Effector CD4-positive, alpha-beta T cell (primary cell): ENCODE measurements around the gene SLC6A6.
A peak's percentile ranks its signal among the peaks of the same experiment; 100 is the strongest.

ENCODE experiments used
- DNase-seq: peaks from one replicate; pipeline ENCODE4 v3.0.0-alpha.2; 2020

The SLC6A6 gene

DNA sequence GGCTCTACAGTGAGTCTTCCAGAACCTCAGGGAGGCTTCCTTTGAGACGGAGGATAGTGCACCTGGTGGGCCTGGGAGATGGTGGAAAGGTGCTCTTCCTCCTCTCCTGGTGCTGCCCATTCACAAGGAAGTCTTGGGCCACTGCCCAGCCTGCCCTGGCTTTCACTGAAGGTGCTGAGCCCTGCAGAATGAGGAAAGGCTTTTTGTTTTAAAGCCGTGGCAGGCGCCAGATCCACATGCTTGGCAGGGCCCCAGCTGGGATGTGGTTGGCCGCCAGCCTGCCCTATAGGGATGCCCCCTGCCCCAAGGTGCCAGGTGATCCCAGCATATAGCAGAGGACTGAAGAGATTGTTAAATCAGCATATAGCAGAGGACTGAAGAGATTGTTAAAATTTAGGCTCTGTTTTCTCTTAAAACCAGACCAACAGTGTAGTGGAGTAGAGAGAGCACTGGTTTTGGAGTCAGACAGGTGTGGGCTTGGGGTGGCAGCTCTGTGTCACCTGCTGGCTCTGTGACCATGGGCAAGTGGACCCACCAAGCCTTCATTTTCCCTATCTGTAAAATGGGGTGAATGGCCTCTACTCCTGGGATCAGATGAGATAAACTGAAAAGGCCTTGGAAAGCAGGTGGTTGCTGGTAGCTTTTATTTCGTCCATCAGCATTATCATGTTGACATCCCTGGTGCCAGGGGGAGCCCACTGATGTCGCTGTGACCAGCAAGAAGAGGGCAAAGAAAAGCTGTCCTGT lies 53.3 kb downstream of the SLC6A6 start:
- DNase-seq, result no peak

DNA sequence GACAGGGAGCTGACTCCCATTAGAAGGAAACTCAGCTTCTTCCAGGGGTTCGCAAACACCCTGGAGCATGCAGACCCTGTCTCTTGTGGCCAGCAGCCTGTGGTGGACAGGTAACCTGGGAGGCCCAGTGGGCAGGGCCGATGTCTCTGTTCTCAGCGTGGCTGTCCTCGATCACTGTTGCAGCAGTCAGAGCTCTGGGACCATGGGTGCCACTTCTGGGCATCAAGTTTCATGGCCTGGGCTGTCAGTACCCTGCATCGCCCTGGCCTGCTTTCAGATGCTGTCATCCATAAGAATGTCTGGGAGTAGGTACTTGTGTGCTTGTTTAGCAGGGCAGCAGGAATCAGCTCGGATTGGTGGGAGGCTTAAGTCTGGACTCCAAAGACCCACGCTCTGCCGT lies 54.4 kb downstream of the SLC6A6 start:
- no peak for DNase-seq

DNA sequence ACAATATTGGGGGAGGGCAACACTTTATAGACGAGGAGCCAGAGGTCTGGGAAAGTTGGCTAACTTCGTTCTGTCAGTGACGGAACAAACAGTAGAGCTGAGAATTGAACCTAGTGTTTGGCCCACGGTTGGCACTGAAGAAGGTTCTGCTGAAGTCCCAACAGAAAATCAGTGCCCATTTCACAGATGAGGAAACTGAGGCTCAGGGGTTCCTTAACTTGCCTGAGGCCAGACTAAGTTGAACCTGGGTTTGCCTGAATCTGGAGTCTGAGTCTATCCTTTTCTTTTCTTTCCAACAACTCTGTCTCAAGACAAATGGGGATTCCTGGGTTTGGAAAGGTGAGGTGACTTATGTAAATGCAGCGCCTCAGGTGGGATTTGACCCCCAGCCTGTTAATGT lies 55.1 kb downstream of the SLC6A6 start:
- no peak for DNase-seq

DNA sequence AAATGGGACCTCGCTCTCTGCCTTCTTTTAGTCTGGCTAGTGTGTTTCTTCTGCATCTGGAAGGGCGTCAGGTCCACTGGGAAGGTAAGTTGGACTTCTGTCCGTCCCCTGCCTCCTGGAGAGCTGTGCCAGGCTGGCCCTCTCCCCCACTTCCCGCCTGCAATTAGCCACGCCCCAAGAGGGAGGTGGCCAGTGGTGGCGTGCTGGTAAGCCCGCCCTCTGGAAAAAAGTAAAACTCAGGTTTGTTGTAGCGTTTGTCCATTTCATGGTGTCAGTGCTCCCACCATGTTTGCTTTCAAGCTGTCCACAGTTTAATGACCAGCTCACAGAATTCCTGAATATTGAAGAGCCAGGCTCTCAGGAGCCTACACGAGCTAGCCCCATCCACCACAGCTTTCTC lies 55.6 kb downstream of the SLC6A6 start:
- DNase-seq, result no peak

DNA sequence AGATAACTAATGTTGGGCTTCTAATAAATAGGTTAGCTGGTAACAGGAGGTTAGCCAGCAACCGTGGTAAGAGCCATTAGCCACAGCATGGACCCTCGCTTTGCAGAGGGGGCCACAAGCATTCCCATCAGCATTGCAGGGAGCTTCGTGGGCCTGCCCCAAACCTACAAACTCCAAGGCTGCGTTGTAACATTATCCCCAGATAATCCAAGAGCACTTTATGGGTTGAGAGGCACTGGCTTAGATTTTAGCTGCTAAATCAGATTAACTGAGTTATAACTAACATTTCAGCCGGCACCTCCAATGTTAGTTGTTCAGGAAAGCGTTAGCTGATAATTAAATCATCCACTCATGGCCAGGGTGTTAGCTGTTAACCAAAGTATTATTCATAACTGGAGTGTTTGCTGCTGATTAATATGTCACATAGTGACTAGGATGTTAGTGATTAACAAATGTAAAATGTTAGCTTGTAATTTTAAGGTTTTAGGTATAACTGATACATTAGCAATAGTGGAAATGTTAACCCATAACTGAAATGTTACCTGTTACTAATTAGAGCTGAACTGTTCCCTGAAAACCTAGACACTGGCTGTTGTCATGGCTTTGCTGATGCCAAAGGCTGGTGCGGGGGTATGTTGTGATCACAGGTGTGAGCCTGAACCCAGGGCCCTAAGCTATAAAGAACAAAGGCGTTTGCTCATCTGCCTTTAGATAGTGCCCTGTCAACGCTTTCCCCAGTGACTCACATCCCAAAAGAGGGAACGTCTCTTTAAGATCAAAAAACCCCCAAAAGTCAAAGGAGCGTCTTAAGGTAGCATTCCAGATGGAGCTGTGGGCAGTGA lies 56.2 kb downstream of the SLC6A6 start:
- no peak for DNase-seq

DNA sequence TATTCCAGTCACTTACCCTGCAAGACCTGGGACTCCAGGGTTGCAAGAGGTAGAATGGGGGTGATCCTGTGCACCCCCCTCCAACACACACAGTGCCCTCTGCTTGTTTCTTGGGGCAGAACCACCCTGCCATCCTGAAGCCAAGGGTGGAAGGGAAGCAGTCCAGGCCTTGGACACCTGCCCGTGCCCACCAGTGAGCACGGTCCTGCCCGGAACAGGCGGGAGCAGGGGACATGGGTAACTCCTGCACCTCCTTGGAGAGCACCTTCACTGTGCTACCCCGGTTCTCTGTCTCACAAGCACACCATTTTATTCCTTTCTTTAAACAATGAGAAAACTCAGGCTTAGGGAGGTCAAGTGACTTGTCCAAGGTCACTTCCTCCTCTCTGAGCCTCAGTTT lies 57.0 kb downstream of the SLC6A6 start:
- no peak for DNase-seq

DNA sequence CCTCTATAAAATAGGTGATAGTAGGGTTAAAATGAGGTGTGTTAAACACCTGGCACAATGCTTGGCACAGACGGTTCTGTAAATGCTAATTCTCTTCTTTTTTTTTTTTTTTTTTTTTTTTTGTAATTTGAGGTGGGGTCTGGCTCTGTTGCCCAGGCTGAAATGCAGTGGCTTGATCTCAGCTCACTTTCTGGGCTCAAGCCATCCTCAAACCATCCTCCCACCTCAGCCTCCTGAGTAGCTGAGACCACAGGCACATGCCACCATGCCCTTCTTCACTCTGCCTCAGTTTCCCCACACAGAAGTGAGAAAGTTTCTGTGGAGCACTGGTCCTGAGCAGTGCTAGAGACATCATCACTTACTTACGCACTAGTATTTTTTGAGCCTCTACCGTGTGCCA lies 57.4 kb downstream of the SLC6A6 start:
- DNase-seq, result no peak

DNA sequence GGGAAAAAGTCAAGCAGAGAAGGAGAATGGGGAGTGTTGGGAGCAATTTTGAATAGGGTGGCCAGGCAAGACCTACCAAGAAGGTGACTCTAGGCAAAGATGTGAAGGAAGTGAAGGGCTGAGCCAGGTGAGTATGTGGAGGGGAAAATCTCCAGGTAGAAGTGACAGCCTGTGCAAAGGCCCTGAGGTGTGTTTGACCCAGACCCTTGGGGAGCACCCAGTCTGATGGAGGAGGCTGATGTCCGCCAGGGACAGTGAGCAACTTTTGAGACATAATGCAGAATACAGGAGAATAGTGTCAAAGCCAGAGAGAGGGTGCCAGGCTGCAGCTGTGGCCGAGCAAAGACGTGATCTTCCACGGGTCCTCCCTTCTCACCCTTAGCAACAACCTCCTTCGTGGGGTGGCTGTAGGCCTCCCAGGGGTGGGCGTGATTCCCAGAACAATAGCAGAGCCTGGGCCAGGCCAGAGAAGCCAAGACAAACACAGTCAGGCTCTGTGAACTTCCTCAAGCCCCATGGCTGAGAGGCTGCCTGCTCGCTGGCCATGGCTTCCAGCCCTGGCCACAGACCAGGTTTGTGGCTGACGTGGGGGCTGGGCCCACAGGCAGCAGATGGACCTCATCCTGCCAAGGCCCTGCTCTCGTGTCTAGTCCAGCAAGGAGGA lies 58.1 kb downstream of the SLC6A6 start:
- no peak for DNase-seq

DNA sequence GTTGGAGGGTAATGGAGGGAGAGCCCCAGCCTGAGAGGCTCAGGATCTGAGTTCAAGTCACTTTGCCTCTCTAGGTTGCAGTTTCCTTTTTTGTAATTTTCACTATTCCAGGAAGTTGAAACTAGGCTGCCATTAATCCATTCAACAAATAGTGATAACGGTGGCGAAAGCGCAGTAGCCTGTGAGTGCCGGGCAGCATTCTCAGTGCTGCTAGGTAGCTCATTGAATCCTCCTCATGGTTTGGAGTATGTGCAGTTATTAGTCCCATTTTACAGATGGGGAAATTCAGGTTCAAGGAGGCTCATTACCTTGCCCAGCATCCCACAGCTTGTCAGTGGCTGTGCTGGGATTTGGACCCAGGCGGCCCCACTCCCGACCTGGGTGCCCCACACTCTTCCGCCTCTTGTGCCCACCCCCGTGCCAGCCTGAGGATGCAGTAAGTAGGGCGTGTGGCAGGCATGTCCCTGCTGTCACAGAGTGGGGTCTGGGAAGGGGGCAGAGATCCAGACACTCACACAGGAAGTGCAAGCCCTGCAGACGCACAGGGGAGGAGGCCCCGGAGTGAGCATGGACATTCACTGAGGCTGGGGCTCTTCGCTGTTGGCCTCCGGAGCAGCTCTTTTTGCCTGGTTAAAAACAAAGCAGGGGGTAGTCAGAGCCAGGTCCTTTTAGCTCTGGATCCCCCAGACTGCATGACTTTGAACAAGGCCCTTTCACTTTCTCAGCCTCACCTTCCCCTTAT lies 58.8 kb downstream of the SLC6A6 start:
- no peak for DNase-seq

DNA sequence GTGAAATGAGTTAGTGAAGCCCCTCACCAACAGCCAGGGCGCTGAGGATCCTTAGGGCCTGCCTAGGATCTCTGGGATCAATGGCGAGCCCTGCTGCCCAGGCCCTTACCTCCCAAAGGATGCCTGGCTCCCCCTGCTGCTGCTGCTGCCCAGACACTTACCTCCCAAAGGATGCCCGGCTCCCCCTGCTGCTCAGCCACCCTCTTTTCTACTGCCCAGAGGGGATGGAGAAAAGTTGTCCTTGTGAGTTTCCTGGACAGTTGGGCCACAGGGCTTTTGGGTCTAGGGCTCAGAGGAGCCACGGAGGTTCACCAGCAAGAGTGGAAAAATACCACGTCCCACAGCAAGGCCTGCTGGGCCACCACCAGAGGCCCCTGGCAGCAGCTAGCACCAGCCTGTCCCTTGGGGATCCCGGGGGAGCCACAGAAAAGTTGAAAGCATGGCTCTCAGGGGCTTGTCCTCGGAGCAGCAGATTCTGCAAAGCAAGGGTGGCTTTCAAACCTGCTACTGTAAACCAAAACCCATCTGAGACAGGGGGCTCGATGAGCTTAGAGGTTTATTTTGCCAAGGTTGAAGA lies 59.4 kb downstream of the SLC6A6 start:
- peak; percentile 19 for DNase-seq

DNA sequence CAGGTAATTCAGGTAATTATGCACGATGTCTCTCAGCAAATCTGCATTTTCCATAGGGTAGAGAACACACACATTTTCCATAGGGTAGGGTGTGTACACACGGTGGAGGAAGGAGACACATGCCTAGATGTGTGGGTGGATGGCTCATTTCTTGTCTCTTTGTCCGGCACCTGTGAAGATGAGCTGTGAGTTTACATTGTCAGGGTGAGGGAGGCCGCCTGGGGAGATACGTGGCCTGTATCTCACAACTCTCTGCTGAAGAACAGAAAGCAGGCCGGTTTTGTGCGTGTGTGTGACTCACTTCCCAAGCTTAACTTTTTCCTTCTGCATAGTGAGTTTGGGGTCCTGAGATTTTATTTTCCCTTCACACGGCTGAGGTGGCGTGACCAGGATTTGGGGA lies 60.3 kb downstream of the SLC6A6 start:
- DNase-seq, result no peak

DNA sequence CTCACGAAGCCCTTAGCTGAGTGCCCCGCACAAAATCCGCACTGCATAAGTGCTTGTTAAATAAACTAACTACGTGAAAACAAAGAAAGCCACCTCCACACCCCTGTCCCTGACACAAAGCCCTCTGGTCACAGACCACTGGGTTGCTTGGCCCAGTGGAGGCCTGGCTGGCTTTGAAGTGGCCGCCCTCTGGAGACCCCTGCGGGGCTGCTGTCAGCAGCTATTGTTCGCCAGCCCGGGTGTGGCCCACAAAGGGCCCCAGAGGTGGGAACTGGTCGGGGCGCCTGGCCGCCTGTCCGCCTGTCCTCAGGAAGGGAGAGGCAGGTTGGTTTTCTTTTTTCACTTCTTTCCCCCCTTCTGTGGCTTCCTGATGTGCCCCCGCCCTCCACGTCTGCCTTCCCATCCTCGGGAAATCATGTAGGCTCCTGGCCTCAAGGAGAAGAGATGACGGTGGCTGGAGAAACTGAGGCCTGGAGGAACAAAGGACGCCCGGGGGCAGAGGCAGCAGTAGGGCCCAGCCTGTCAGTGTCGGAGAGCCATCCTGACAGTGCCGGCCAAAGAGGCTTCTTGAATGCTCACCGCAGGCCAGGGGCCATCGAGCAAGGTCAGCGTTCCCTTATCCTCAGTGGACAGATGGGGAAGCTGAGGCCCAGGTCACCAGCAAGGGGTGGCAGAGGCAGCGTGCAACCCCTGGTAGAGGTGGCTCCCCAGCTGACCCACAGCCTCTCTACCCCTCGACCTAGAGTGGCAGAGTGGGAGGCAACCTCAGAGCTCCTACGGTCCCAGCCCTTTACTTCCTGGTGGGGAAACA lies 61.1 kb downstream of the SLC6A6 start:
- DNase-seq, result no peak

DNA sequence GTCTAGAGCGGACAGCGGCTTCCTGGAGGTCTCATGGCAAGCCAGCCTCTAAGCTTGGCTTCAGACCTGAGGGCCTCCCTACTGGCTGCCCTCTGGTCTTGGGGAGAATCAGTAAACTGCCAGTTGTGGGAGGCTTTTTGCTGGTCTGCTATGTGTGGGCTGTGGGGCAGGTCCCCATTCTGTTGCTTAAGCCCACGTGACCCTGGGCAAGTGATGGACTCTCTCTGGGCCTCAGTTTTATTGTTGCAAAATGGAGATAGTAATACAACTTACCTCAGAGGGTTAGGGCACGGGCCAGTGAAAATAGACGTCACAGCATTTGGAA lies 61.7 kb downstream of the SLC6A6 start:
- DNase-seq, result no peak

DNA sequence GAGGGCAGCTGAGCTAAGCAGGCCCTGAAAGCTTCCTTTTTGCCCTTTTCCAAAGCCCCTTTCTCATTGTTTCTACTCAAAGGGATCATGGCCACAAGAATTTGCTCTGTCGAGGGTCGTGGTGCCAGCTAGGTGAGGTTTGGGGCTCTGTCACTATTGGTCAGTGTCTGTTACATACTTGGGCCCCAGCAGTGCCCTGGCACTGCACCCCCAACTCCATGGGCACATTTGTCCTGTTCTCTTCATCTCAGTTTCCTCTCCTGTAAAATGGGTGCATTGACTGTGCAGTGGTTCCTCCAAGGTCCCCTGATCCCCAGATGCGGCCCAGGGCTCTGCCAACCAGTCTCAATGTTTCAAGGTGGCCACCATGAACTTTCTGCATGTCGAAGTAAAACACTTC lies 62.1 kb downstream of the SLC6A6 start:
- DNase-seq, result no peak

DNA sequence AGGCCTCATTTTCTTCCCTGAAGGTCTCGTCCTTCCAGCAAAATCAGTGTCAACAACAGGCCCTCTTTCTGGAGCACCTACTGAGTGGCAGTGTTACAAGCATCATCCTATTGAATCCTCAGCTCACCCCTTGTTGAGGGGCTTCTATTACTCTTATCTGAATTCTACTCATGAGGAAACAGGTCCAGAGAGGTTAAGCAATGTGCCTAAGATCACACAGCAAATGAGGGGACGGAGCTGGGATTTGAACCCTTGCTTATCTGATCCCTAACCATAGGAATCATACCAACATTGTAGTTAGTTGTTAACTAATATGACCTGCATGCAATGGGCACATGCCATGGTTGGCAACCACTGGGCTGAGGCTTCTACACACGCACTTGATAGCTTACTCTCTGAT lies 63.0 kb downstream of the SLC6A6 start:
- no peak for DNase-seq

DNA sequence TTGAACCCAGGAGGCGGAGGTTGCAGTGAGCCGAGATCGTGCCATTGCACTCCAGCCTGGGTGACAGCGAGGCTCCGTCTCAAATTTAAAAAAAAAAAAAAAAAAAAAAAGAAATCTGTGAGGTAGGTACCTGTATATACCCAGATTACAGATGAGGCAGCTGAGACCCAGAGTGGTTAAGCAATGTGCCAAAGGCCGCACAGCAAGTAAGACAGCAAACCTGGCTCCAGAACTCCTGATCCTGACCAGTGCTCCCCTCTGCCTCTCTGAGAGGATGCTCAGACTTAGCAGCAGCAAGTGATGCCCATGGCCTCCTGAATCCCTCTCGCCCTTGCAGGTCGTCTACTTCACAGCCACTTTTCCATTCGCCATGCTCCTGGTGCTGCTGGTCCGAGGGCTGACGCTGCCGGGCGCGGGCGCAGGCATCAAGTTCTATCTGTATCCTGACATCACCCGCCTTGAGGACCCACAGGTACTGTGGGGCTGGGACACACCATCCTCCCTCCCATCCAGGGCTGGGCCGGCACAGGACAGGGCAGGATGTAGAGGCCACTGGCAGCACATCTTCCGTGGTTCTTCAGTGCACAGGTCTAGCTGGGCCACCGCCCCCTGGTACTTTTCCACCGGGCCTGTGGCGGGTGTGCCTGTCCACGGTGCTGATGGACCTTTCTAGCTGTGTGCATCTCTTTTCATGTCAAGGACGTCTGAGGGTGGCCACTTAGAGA lies 63.9 kb downstream of the SLC6A6 start:
- DNase-seq, result no peak

DNA sequence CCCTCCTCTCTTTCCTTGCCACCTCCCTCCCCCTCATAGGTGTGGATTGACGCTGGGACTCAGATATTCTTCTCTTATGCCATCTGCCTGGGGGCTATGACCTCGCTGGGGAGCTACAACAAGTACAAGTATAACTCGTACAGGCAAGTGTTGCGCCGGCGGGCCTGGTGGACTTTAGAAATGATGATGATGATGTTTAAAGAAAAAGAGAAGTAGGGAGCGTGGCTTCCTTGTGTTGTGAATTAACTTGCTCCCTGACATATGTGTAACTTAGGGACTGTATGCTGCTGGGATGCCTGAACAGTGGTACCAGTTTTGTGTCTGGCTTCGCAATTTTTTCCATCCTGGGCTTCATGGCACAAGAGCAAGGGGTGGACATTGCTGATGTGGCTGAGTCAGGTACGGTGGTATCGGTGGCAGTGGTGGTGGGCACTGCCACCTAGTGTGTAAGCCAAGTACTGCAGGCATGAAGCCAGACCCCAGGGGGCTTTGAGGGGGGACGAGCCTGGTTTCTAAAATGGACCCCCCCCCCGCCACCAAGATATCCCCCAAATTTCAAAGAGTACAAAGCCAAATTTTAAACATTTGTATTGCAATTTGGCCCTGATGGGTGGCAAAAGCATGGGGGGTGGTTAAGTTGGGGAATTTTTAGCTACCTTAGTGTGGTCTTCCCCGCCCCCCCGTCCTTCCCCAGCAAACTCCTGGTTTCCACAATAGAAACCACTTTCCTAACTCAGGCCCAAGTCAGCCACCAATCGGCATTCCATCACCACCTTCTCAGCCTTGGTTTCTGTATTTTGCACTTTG lies 65.6 kb downstream of the SLC6A6 start:
- peak; percentile 24 for DNase-seq

DNA sequence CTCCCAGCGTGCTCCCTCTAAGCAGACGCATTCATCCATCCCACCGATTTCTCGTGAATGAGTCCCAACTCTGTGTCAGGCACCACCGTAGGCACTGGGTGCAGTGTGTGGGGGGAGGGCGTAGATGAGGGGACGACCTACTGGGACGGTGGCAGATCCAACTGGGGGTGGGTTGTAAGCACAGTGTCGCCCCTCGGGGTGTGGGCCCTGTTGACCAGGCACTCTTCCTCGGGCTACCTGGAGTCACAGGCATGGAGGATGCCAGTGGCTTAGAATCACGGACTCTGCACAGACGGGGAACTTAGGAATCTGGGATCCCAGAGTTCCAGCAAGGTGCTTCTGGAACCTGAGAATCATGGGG lies 66.2 kb downstream of the SLC6A6 start:
- DNase-seq, result no peak

DNA sequence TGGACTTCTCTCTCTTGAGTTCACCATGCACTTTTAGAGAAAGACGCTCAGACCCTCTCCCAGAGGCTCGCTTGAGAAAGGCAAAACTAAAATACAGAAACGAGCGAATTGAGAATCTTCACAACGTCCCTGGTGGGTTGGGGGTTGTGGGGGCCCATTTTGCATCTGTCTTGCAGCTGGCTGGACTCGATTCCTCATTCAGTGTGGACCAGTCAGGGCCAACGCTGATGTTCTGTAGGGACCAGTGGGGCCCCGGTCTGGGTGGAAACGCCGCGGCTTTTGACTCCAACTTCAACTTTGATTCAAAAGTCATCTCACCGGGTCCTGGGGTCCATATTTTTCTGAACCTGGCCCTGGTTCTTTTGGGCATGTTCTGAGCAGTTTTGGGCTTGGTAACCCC lies 68.1 kb downstream of the SLC6A6 start:
- no peak for DNase-seq

DNA sequence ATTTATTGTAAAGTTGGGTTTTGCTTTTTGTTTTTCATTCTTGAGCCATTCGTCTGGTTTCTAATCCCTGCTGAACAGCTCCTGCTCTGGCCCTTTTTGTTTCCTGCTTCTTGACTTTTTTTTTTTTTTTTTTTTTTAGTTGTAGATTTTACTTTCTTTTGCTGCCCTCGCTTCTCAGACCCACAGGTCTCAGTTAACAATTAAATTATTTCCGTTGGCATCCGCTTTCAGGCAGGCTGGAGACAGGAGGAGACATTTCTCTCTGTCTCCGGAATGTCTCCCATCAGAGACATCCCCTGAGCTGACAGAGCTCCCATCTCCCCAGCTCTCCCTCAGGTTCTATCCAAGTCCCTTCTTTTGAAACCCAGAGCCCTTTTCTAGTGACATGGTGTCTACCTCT lies 68.6 kb downstream of the SLC6A6 start:
- DNase-seq, result no peak

DNA sequence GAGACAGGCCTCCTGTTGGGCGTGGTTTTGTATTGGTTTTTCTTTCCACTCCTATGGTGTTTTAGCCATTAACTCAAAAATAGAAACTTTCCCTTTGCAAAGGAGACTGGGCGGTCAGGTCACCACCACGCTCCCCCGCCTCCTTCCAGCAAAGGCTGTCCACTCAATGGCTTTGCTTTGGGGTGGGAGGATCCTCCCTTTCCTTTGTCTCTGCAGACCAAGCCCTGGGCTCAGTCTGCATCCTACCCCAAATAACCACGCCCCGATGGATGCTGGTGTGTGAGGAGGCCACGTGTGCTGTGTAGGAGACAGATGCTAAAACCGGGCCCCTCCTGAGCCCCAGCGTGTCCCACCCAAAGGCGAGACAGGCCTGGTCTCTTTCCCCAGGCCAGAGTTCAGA lies 69.3 kb downstream of the SLC6A6 start:
- no peak for DNase-seq
